ENCODE data around the gene P4HA2.

P4HA2 gene

DNA sequence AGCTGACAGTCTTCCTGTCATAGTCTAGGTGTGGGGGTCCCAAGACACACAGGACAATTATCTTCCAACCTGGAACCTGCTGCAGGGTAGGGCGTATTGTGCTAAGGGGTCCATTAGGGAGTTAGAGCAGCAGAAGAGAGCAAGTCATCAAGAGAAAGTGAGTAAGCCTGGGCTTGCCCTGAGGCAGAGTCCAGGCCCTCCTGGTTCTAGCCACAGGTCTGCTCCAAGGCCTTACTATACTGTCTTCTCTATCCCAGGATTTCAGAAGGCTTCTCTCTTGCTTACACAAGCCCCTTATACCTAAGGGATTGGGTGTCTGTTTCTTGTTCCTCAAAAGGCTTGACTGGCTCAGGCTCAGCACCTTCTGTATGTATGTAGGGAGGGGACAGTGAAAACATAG lies 7.7 kb downstream of the P4HA2 start:
- no peaks in the 10 kb centered on the region for H3K27me3 Mint-ChIP-seq
- no peaks in the 10 kb centered on the region for H3K9me3 Mint-ChIP-seq
- ATAC-seq (replicated peaks), result no peak
- no peak overlapping the region for H3K4me3 Mint-ChIP-seq
- H3K27ac Mint-ChIP-seq, result no peak overlapping the region
- H3K36me3 Mint-ChIP-seq (ENCODE audit: insufficient read depth), result no peaks in the 10 kb centered on the region
- H3K4me1 Mint-ChIP-seq (ENCODE audit: low read depth in 2 of 2), result no peaks in the 10 kb centered on the region
- no peak for DNase-seq

DNA sequence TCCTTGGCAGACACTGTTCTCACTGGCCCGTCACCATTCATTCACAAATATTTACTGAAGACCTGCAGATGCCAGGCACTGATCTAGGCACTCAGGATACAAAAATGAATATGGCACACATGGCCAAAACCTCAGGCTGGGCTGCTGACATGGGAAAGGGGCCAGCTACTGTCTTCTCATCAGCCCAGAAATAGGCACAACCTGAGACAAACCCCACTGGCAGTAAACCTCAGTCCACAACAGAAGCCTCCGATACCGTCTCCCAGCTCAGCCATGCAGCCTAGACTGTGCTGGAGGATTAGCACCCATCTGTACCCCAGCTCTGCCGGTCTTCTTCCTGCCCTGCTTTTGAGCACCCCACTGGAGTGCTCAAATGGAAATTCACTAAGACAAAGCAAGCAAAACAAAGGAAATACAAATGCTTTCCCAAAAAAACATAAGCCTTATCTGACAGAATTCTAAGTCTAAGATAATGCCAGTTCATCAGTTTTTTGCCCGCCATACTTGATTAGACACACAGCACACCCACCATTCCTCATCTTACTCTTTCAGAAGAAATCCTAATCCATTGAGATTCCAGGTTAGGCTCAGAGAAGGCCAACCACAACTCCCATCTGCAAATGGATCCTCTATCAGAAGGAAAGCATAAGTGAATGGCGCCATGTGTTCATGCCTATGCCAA lies 8.2 kb downstream of the P4HA2 start:
- no peak for ATAC-seq (replicated peaks)
- no peak overlapping the region for H3K27ac Mint-ChIP-seq
- no peaks in the 10 kb centered on the region for H3K27me3 Mint-ChIP-seq
- H3K4me1 Mint-ChIP-seq (ENCODE audit: low read depth in 2 of 2), result no peaks in the 10 kb centered on the region
- H3K9me3 Mint-ChIP-seq, result no peaks in the 10 kb centered on the region
- H3K4me3 Mint-ChIP-seq, result no peak overlapping the region
- DNase-seq, result no peak
- H3K36me3 Mint-ChIP-seq (ENCODE audit: insufficient read depth), result no peaks in the 10 kb centered on the region

- Mint-ChIP-seq H3K9me3 (no peaks in the 10 kb centered on the region), H3K36me3 (ENCODE audit: insufficient read depth) (no peaks in the 10 kb centered on the region), H3K4me3 (no peak overlapping the region), H3K4me1 (ENCODE audit: low read depth in 2 of 2) (no peaks in the 10 kb centered on the region), H3K27ac (no peak overlapping the region), H3K27me3 (no peaks in the 10 kb centered on the region)
- ATAC-seq (replicated peaks) (no peak), DNase-seq (no peak)
Observed at GRCh38 chr5:132218321-132218720, 9.3 kb downstream of the P4HA2 start.

DNA sequence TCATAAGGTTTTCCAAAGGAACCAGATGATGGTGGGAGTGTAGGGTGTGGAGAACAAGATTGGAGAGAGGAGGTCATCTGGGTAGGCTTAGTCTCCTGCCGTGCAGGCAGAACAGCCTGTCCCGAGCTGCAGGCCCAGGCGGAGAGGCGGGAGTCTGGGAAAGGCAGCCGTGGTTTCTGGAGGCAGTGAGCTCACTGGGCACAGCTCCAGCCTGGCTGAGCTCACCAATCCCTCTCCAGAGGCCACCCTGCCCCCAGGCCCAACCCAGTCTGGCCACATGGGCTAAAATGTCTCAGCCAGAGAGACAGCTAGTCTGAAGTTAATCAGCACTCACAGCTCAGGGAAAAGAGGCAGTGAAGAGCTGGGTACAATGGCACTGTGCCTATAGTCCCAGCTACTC lies 12.3 kb downstream of the P4HA2 start:
- no peak overlapping the region for H3K27ac Mint-ChIP-seq
- DNase-seq (no peak), ATAC-seq (replicated peaks) (no peak)
- H3K36me3 Mint-ChIP-seq (ENCODE audit: insufficient read depth), result no peaks in the 10 kb centered on the region
- no peaks in the 10 kb centered on the region for H3K9me3 Mint-ChIP-seq
- no peaks in the 10 kb centered on the region for H3K4me1 Mint-ChIP-seq (ENCODE audit: low read depth in 2 of 2)
- no peak overlapping the region for H3K4me3 Mint-ChIP-seq
- no peaks in the 10 kb centered on the region for H3K27me3 Mint-ChIP-seq

DNA sequence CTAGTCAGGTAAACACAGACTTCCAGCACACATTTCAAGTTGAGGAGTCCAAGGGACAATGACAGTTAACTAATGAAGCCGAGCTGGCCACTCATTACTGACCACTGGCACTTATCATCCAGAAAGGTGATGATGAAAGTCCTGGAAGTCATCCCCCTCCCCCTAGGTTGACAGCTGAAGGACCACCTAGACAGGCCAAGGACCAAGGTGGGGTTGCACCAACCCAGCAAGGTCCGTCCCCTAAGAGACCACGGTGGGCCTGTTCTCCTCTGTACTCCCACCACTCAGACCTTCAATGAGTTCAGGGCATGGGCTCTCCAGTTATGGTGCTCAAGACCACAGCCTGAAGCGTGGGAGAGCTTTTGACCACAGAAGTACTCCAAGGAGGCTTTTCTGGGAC lies 13.2 kb downstream of the P4HA2 start:
- Mint-ChIP-seq H3K27me3 (no peaks in the 10 kb centered on the region), H3K36me3 (ENCODE audit: insufficient read depth) (no peaks in the 10 kb centered on the region), H3K27ac (no peak overlapping the region), H3K4me1 (ENCODE audit: low read depth in 2 of 2) (no peaks in the 10 kb centered on the region), H3K9me3 (no peaks in the 10 kb centered on the region), H3K4me3 (no peak overlapping the region)
- no peak for DNase-seq
- no peak for ATAC-seq (replicated peaks)

GRCh38 chr5:132213666-132214065 lies 14.0 kb downstream of the P4HA2 start:
- H3K27me3 Mint-ChIP-seq, result no peaks in the 10 kb centered on the region
- H3K4me3 Mint-ChIP-seq, result no peak overlapping the region
- no peak for ATAC-seq (replicated peaks)
- H3K27ac Mint-ChIP-seq, result no peak overlapping the region
- H3K36me3 Mint-ChIP-seq (ENCODE audit: insufficient read depth), result no peaks in the 10 kb centered on the region
- no peaks in the 10 kb centered on the region for H3K4me1 Mint-ChIP-seq (ENCODE audit: low read depth in 2 of 2)
- no peaks in the 10 kb centered on the region for H3K9me3 Mint-ChIP-seq
- DNase-seq, result no peak

DNA sequence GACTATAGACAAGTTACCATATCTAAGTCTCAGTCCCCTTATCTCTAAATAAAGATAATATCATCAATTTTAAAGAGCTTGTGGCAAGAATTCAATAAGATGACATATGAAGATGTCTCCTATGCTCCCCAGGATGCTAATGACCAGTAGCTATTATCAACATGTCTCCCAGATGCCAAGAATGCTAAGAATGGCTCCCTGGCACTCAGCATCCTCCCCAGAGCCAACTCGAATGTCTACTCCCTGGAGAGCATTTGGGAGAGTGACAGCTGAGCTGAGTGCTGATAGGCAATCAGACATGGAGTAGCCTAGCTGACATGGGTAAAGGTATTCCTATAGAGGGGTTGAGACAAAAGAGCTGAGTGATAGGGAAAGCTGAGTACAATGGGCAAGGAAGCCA lies 15.9 kb downstream of the P4HA2 start:
- no peak for DNase-seq
- H3K4me3 Mint-ChIP-seq, result no peak overlapping the region
- no peaks in the 10 kb centered on the region for H3K27me3 Mint-ChIP-seq
- no peak for ATAC-seq (replicated peaks)
- H3K27ac Mint-ChIP-seq, result no peak overlapping the region
- H3K36me3 Mint-ChIP-seq (ENCODE audit: insufficient read depth), result no peaks in the 10 kb centered on the region
- peaks cover 0 to 3% of the 10 kb centered on the region in 2 donors for H3K4me1 Mint-ChIP-seq (ENCODE audit: low read depth in 2 of 2)
- H3K9me3 Mint-ChIP-seq, result no peaks in the 10 kb centered on the region

DNA sequence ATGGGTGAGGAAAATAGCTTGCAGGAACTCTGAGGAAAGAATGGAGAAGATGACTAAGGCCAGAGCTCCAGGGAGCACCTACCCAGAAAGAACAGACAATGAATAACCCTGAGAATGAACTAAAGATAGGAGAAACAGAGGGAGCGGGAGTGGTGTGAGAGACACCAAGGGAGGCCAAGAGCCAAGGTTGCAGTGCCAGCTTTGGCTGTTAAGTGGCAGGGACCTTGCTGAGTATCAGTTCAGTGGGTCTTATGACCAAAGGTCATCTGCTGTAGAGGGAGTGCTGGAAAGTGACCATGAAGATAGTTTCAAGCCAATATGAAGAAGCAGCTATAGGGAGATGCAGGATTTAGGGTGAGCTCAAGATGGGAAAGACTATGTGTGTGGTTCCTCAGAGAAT lies 16.7 kb downstream of the P4HA2 start:
- Mint-ChIP-seq H3K27me3 (no peaks in the 10 kb centered on the region), H3K4me1 (ENCODE audit: low read depth in 2 of 2) (peaks cover 0 to 3% of the 10 kb centered on the region in 2 donors), H3K4me3 (no peak overlapping the region), H3K9me3 (no peaks in the 10 kb centered on the region), H3K27ac (no peak overlapping the region), H3K36me3 (ENCODE audit: insufficient read depth) (no peaks in the 10 kb centered on the region)
- DNase-seq, result no peak
- no peak for ATAC-seq (replicated peaks)

DNA sequence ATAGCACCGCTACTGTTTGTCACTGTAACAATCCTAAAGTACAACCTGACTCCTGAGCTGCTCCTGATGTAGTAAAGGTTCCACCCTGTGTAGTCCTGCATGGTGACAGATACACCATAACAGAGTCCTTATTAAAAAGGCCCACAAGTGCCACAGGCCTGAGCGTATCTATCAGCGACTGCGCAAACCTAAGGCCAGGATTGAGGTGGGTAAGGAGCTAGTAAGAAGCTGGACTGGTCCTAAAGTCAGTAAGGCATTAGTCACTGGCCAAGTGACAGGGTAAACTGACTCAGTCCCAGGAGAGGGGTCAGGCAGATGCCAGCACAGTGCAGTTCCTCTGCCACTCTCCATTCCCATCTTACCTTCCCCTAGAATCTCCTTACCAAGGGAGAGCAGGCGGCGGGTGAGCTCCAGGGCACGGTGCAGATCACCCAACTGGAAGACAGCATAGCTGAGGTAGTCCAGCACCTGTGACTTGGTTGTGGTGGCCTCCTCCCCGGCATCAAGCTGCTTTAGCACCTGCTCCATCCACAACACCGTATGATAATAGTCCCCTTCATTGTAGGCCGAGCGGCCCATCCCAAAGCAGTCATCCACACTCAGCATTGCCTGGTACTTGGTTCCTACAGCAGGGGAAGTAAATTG lies 17.6 kb downstream of the P4HA2 start:
- H3K4me1 Mint-ChIP-seq (ENCODE audit: low read depth in 2 of 2), result peaks cover 0 to 3% of the 10 kb centered on the region in 2 donors
- ATAC-seq (replicated peaks) (no peak), DNase-seq (no peak)
- H3K9me3 Mint-ChIP-seq, result no peaks in the 10 kb centered on the region
- H3K27me3 Mint-ChIP-seq, result no peaks in the 10 kb centered on the region
- no peak overlapping the region for H3K4me3 Mint-ChIP-seq
- H3K27ac Mint-ChIP-seq, result no peak overlapping the region
- no peaks in the 10 kb centered on the region for H3K36me3 Mint-ChIP-seq (ENCODE audit: insufficient read depth)

GRCh38 chr5:132209131-132209530 lies 18.5 kb downstream of the P4HA2 start:
- no peak overlapping the region for H3K4me3 Mint-ChIP-seq
- H3K27me3 Mint-ChIP-seq, result no peaks in the 10 kb centered on the region
- ATAC-seq (replicated peaks) (no peak), DNase-seq (no peak)
- H3K36me3 Mint-ChIP-seq (ENCODE audit: insufficient read depth), result no peaks in the 10 kb centered on the region
- peaks cover 0 to 3% of the 10 kb centered on the region in 2 donors for H3K4me1 Mint-ChIP-seq (ENCODE audit: low read depth in 2 of 2)
- H3K27ac Mint-ChIP-seq, result no peak overlapping the region
- no peaks in the 10 kb centered on the region for H3K9me3 Mint-ChIP-seq

DNA sequence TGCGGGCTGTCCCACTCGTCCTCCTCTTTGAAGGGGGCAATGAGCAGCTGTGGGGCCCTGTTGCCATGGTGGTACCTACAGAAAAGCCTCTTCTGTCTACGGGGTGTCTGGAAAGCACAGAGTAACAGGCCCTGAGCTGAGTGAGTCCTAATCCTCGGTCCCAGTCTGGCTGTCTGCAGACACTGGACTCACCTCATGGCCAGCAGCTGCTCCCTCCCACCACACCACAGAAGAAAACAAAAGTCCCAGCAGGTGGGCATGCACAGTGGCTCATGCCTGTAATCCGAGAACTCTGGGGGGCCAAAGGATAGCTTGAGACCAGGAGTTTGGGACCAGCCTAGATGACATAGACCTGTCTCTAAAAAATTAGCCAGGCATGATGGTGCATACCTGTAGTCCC lies 19.9 kb downstream of the P4HA2 start:
- H3K4me1 Mint-ChIP-seq (ENCODE audit: low read depth in 2 of 2), result peaks cover 0 to 3% of the 10 kb centered on the region in 2 donors
- H3K36me3 Mint-ChIP-seq (ENCODE audit: insufficient read depth), result no peaks in the 10 kb centered on the region
- no peaks in the 10 kb centered on the region for H3K9me3 Mint-ChIP-seq
- H3K27me3 Mint-ChIP-seq, result no peaks in the 10 kb centered on the region
- DNase-seq (no peak), ATAC-seq (replicated peaks) (no peak)
- H3K4me3 Mint-ChIP-seq, result no peak overlapping the region
- no peak overlapping the region for H3K27ac Mint-ChIP-seq

GRCh38 chr5:132206782-132207181 lies 20.9 kb downstream of the P4HA2 start:
- no peak for DNase-seq

GRCh38 chr5:132205385-132206125 lies 22.1 kb downstream of the P4HA2 start:
- Mint-ChIP-seq H3K27ac (no peak overlapping the region), H3K9me3 (no peaks in the 10 kb centered on the region), H3K36me3 (ENCODE audit: insufficient read depth) (no peaks in the 10 kb centered on the region), H3K4me3 (no peak overlapping the region), H3K4me1 (ENCODE audit: low read depth in 2 of 2) (peaks cover 0 to 3% of the 10 kb centered on the region in 2 donors), H3K27me3 (no peaks in the 10 kb centered on the region)
- ATAC-seq (replicated peaks) (no peak), DNase-seq (no peak)

More at GRCh38 chr5:132206782-132207181, 20.9 kb downstream of the P4HA2 start:
- Mint-ChIP-seq H3K27me3 (no peaks in the 10 kb centered on the region), H3K36me3 (ENCODE audit: insufficient read depth) (no peaks in the 10 kb centered on the region), H3K4me1 (ENCODE audit: low read depth in 2 of 2) (peaks cover 0 to 3% of the 10 kb centered on the region in 2 donors), H3K9me3 (no peaks in the 10 kb centered on the region), H3K27ac (no peak overlapping the region), H3K4me3 (no peak overlapping the region)
- no peak for ATAC-seq (replicated peaks)

All from effector memory CD8-positive, alpha-beta T cell (primary cell).